ENCODE results near the gene LHB.
A peak's percentile ranks its signal among the peaks of the same experiment; 100 is the strongest.

The LHB gene

GRCh38 chr19:49006905-49007304, 10.0 kb downstream of the LHB start:
- no peak for DNase-seq

GRCh38 chr19:49004964-49005614, 11.8 kb downstream of the LHB start:
- DNase-seq: no peak

GRCh38 chr19:49004133-49004532, 12.8 kb downstream of the LHB start:
- no peak for DNase-seq

GRCh38 chr19:48999481-49000325, 17.2 kb downstream of the LHB start:
- peak; percentile 84 for DNase-seq

- no peak for DNase-seq
Observed at GRCh38 chr19:48997972-48998371, 18.9 kb downstream of the LHB start.

GRCh38 chr19:48994035-48994386, 22.9 kb downstream of the LHB start:
- no peak for DNase-seq

- DNase-seq: peak; percentile 99
Observed at GRCh38 chr19:48993175-48994034, 23.5 kb downstream of the LHB start, which contains the start of the genes GYS1 and RUVBL2. TSS of gene GYS1 (minus strand) at chr19:48993309. CDS start at chr19:48993112, 197 bp downstream. TSS of gene RUVBL2 (plus strand) at chr19:48993887. CDS start at chr19:48993912, 25 bp downstream.

GRCh38 chr19:48992581-48993174, 24.2 kb downstream of the LHB start:
- no peak for DNase-seq

- no peak for DNase-seq
Observed at GRCh38 chr19:48991873-48992580, 24.9 kb downstream of the LHB start.

- no peak for DNase-seq
Observed at GRCh38 chr19:48991011-48991609, 25.8 kb downstream of the LHB start.

GRCh38 chr19:48990400-48990799, 26.5 kb downstream of the LHB start:
- DNase-seq: no peak

GRCh38 chr19:48989701-48990291, 27.1 kb downstream of the LHB start:
- no peak for DNase-seq

- no peak for DNase-seq
Observed at GRCh38 chr19:48988860-48989259, 28.0 kb downstream of the LHB start.

- DNase-seq: no peak
Observed at GRCh38 chr19:48988286-48988685, 28.6 kb downstream of the LHB start.

GRCh38 chr19:48987323-48987722, 29.6 kb downstream of the LHB start:
- DNase-seq: no peak

GRCh38 chr19:48986211-48986610, 30.7 kb downstream of the LHB start:
- no peak for DNase-seq

- no peak for DNase-seq
Observed at GRCh38 chr19:48985711-48986110, 31.2 kb downstream of the LHB start.

- no peak for DNase-seq
Observed at GRCh38 chr19:48982280-48982679, 34.6 kb downstream of the LHB start.

GRCh38 chr19:48977061-48977460, 39.8 kb downstream of the LHB start:
- no peak for DNase-seq

GRCh38 chr19:48975947-48976847, 40.7 kb downstream of the LHB start:
- no peak for DNase-seq
